HG03045 (cell line): ENCODE measurements around the gene C10orf90.

Experiments
- ATAC-seq: cut with Tn5 transposase; IDR thresholded peaks from one replicate; pipeline ENCODE4 v1.9.1; 2021; ENCODE audit warnings: mild to moderate bottlenecking, moderate library complexity; ENCODE audit not compliant: unreplicated experiment

Gene C10orf90

DNA sequence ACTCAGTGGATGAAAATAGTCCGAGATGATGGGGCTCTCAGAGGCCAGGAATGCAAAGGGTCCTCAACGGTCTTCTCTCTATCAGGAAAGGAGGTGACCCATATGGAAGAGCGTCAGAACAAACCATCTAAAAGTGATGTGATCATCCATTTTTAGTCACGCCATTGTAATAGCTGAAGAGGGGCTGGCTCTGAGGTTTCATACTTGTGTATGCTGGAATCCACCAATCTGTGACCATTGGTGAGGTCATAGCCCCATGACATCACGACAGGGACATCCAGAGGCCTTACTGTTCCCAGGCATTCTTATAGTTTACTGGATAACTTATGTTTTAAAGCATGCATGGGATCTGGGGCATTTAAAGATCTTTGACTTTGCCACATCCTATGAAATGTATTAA is 83.6 kb downstream of the C10orf90 start:
- ATAC-seq = no peak

DNA sequence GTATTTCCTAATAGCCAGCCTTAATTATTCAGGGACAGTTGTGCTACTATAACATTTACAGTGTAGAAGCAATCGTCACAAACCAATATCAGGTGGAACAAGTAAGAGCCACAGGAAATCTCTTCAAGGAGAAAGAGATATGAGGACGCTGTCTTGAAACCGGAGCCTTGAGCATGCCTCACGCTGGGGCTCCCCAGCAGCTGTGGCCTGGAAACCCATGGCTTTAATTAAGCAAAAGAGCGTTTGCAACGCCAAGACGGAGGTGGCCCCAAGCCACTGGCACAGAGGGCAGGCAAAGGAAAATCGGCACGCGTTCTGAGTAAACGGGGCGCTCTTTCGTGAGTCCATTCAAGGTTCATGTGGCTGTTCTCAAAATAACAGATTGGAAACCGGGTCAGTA is 84.4 kb downstream of the C10orf90 start:
- ATAC-seq = no peak

DNA sequence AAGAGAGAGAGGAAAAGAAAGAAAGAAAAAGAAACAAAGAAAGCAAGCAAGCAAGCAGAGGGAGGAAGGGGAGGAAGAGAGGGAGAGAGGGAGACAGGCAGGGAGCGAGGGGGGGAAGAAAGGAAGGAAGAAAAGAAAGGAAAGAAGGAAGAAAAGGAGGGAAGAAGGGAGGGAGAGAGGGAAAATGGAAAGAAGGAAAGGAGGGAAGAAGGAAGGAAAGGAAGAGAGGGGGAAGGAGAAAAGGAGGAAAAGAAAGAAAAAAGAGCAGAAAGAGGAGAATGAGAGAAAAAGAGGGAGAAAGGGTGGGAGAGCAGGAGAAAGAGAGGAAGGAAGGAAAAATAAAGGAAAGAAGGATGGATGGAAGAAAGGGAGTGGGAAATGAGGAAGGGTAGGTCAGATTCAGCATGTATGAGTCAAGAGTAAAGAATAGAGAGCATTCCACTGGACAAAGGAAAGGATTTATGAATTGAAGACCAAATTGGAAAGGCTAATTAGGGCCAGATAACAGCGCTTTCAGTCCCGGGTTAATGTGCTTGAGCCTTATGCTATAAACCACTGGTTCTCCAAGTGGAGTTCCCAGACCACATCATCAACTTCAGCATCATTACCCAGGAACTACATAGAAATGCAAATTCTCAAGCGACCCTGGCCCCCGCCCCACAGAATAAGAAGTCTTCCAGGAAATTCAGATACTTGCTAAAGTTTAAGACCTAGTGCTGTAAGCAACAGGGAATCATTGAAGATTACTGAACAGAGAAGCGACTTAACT is 85.1 kb downstream of the C10orf90 start:
- ATAC-seq = no peak

DNA sequence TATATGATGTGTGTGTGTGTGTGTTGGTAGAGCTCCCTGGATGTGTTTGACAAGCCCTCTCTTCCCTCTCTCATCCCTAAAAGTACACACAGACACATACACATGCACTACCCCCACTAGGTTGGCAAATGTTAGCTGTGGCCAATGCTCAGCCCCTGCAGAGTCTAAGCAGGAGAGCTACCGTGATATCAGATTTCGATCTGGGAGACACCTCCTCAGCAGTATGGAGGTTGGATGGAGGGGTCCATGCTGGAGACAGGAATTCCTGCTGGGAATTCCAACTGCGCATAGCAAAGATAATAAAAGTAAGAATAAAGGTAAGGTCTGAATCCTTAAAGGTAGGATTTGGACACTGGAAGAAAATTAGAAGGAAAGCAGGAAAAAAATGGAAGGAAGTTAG is 85.7 kb downstream of the C10orf90 start:
- no peak for ATAC-seq

DNA sequence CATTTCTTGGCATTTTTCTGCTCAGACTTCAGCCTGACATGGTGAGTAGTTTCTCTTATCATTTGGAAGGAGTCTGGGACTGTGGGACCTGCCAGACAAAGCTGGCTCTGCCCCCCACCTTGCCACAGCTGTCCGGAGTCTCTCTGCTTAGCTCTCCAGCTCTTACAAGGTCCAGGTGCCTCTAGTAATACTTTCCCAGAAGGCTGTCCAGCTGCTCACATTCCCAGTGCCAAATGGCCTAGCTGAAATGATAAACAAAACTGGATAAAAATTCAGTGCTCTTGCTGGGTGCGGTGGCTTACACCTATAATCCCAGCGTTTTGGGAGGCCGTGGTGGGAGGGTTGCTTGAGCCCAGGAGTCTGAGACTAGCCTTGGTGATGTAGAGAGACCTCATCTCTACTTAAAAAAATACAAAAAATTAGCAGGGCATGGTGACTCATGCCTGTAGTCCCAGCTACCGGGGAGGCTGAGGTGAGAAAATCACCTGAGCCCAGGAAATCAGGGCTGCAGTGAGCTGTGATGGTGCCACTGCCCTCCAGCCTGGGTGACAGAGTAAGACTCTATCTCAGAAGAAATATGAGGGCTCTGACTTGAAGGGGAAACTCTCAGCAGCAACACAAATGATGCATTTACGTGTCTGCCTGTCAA is 86.8 kb downstream of the C10orf90 start:
- ATAC-seq = no peak

DNA sequence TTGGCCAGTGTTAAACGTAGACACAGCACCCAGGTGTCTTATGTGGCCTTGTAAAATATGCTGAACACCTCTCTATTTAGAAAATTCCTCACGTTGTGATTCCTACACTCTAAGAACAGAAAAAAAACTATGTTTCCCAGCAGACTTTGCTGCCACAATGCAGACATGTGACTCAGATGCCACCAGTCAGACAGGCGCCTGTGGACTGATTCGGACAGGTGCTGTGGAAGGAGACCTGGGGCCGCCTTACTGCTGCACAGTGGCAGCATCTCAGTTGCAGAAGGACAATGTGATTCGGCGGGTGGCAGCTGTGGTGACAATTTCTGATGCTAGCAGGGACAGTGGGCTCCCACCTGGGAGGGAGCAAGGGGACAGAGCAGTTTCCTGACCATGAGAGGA is 88.8 kb downstream of the C10orf90 start:
- ATAC-seq = no peak

DNA sequence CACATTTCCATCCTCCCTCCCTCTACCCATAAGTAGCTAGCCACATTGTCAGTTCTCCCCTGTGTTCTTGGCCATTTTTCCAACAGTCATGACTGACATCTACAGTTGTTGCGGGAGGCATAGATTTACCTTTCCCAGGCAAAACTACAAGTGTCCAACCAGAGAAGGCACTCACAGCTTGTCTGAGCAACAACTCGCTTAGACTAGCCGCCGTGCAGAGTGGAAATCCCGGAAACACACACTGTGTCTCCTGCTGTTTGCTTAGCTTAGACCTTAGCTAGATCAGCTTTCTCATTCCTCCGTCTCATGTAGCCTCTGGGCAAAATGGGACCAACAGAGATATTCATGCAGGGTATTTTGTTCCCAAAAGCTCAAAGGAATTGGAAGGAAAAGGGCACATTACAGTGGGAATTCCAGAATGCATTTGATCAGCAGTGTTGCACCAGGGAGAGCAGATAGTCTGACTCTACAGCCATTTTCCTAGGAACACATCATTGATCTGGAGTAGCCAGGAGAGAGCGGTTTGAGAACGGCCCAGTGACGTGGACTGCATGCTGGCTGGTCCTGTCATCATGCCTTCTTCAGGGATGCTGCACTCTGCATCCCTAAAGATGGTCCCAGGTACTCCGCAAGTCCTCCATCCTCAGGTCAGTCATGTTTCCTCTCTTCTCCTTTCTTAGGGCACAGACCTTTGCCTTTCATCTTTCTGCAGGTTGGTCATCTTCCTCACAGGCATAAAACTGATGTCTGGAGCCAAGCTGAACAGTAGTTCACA is 89.4 kb downstream of the C10orf90 start:
- no peak for ATAC-seq

DNA sequence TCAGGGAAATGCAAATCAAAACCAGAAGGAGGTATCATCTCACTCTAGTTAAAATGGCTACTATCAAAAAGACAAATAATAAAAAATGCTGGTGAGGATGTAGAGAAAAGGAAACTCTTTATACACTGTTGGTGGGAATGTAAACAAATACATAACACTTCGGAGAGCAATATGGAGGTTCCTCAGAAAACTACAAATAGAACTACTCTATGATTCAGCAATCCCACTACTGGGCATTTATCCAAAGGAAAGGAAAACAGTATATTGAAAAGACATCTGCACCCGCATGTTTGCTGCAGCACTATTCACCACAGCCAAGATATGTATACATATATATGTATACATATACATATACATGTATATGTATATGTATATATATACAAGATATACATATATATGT is 94.2 kb downstream of the C10orf90 start:
- ATAC-seq = no peak

DNA sequence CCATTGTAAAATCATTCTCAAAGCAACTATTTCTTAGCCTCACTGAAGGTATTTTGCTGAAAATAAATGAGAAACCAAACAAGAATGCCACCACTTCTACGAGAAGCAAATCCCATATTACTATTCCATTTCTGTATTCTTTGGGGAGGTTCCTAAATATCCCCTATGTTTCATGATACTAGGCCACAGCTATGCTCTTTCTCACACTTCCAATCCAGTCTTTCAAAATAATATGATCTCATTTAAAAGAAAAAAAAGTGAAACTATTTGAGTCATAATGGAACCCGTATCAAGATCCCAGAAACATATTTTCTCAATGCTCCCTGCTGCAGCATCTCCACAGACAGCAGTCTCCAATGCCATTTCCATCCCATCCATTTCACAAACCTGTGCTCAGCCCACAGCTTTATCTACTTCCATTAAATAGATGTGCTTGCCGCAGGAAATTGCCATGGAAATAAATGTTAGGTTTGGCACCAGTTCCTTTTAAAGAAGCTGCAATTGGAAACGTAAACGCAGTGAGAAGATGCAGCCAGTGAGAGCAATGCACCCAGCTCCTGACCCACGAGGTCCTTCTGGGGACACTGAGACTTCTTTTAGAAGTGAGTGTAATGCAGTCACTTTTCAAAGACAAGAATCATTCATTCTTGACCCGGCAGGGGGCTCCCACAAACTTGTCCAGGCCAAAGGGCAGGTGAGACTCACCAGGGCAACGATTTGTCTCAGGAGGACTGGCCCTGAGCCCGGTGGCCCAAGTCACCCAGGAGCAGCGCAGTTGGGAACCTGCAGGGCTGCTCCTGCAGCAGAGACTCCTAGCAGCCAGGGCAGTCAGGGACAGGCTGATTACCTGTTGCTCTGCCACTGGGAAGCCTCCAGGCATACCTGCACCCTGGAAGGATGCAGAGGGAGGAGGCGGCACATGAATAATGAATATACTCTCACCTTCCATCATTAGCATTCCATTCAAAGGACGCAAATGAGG is 99.6 kb downstream of the C10orf90 start:
- ATAC-seq = no peak

DNA sequence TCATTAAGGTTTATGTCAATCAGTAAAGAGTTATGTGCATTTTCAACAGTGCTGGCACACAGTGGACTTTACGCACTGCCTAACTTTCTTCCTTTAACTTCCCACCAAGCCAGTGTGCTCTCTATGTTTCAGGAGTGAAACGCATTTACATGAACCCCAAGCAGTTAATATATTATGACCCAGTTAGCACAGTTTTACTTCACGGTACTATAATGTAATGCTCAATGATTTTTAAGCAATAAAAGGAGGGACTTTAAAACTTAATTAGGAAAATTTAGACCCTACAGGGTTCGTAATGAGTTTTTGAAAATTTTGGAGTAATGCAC is 100.3 kb downstream of the C10orf90 start:
- ATAC-seq = no peak

DNA sequence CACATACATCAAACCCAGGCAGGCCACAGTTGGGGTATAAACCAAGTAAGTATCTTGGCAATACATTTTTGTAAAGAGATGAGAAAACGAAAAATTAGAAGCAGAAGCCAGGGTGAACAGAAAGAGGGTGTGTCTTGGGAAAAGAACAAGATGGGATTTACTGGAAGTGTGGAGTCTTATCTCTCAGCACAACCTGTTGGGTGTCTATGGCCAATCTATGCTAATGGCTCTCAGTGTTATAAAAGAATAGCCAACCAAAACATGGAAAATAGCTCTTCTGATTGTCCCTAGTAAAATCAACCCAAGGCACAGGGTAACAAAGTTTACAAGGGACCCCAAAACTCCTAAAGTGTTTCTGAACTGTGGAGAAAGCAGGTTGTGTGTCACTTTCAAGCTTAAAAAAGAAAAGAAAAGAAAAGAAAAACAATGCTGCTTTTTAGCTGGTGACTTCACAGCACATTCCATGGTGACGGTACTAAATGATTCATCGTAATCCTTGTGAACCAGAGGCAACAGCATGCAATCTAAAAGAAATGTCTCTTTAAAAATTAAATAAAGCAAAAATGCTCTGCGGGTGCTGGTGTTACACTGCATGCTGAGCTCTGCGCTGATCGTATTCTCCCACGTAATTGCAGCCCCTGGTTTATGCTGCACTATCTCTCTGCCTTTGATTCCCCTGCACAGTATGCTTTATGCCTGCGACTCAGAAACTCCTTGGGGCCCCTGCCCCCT is 100.8 kb downstream of the C10orf90 start:
- ATAC-seq = no peak

DNA sequence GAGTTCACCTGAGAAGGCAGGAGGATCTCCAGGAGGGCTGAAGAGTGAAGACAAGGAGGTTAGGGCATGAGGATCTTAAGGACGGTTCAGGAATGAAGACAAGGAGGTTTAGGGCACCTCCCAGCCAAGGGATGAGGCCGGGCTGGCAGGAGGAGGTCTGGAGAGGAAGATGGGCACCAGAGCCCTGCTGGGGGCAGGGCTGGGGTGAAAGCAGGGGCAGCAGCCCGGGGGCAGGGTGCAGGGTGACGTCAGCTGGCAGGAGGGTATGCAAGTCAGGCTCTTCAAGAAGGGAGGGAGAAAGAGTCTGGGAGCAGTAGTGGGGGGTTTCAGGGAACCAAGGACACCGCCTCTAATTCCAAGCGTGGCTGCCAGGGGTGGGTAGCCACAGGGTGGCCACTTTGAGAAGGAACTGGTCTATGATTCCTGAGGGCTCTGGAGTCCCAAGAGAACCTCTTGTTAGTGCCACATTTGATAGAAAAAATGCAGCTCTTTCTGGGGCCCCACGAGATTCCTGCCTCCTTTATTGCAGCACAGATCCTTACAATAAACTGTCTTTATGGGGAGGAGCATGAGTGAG is 101.6 kb downstream of the C10orf90 start:
- ATAC-seq = no peak

DNA sequence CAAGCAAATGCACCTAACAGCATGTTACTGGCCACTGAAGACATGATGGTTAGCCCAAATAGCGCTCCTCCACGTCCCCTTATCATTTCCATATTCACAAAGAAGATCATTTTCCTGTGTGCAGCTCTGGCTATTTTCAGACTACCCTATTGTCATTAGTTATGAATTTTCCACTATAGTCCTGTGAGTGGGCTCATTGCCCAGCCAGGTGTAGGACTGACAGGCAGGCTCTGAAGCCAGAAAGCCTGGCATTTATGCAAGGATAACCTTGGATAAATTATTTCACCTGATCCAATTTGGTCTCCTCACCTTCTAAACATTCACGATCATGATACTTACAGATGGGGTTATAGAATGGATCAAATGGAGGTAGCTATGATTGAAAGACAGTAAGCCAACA is 104.6 kb downstream of the C10orf90 start:
- no peak for ATAC-seq

DNA sequence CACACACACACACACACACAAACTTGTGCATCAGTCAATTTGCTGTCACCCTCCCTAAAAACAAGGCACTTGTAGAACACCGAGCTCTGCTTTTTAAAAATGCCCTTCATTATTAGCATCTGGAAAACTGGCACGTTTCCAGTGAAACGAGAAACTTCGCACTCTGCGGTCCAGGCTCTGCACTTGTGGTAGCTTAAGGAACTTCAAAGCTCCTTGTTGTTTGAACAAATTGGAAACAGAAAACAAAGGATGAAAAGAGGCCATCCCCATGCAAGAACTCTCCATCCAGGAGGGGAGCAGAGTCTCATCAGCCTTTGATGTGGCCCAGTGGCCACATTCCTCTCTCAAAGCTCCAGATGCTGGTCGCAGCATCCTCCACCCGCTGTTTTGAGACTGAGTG is 105.1 kb downstream of the C10orf90 start:
- ATAC-seq = no peak

DNA sequence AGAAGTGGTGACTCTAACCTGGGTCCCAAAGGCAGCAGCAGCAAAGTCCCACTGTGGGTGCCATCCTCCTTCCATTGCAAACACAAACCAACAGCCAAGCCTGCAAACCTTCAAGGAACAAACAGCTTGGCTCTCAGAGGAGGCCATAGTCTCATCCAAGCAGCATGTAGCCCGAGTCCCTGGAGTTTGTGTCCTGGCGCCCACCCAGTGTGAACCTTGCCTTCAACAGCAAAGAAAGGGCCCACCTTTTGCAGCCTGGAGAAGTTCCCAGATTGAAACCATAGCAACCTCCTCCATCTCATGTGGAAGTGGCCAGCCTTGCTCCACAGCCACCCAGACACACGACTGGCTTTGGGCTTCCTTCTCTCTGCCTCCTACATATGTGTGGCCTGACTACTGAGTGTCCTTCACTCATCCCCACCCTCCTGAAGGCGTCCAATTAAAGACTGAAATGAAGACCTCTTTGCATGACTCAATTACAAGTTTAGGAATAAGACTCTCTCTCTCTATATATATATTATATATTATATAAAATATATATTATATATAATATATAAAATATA is 106.1 kb downstream of the C10orf90 start:
- ATAC-seq = no peak

DNA sequence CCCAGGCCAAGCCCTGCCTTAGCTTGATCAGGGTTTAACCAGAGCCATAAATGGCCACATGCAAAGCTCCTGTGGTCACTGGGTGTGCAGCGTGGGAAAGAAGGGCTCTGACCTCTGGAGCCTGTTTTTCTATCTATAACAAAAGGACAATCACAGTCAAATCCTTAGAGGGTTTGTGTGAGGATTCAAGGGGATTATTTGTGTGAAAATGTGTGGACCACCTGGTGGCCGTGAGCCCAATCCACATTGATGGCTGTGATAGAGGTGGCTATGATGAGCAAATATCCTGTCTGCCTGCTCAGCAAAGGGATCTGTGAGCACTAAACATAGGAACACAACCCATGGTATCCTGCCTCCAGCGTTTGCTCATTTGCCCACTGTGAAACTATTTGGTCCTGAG is 107.1 kb downstream of the C10orf90 start:
- no peak for ATAC-seq

DNA sequence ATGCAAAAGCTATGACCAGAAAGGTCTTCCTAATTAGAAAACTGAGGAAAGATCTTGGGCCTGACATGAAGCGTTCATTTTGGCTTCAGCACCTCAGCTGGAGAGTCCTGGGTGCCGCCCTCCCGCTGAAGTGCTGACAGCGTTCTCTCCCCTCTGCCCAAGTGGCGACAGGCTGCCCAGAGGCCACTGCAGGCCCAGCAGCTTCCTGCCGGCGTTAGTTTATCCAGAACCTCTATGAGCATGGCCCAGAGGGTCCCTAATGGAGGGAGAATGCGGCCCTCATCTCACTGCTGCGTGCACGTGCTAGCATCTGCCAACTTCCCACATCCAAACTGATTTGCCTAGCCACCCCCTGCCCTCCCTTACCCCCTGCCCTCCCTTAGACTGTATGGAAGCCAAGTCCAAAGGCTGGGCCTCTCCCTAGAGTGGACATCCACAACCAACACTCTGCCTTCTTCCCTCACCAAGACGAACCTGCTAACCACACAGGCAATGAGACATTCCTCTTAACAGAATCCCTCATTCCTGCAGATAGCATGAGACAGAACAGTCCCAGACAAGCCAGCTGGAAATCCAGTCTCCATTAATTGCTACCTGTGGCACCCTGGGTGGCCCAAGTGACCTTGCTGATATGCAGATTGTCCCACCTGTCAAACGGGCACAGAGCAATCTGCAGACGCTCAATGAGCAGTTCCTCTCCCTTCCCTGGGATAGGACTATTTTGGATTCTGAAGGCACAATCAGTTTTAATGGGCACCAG is 108.4 kb downstream of the C10orf90 start:
- ATAC-seq = no peak

DNA sequence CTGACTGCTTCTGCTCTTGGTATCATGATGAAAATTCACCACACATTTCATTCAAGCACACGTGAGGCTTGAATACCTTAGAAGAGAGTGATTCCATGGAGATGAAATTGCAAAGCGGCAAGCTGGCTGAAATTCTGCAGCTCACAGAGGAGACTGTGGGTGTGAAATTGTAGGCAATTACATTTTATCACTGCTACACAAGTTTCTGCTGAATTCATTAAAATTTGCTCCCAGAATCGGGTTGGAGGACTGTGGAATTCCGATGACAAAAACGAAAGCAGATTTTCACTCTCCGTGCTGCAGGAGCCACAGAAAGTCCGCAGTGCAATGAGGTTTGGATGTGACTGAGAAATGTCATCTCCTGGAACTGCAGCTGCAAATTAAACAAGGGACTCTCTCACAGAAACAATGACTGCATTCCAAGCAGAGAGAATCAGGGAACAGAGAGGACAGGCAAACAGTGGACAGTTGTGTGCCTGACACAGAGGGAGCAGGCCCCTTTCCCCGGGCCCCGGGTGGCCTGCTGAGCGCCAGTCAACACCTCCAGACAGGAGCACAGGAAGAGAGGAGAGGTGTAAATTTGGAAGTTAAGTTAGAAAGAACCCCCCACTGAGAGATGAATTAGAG is 109.1 kb downstream of the C10orf90 start:
- ATAC-seq = no peak
